Activated CD4-positive, CD25-positive, alpha-beta regulatory T cell (primary cell): Measurements from ENCODE around the gene SULT1C2.
"Not testable (repeated sequence)": the region's sequence is repeated elsewhere in the genome, so short reads cannot be mapped to it uniquely, and the experiment has no call there.

Experiments used
- DNase-seq, 4 experiments: peaks; one replicate each; lab custom pipeline; 2025; lab: John Stamatoyannopoulos, UW

The SULT1C2 gene

DNA sequence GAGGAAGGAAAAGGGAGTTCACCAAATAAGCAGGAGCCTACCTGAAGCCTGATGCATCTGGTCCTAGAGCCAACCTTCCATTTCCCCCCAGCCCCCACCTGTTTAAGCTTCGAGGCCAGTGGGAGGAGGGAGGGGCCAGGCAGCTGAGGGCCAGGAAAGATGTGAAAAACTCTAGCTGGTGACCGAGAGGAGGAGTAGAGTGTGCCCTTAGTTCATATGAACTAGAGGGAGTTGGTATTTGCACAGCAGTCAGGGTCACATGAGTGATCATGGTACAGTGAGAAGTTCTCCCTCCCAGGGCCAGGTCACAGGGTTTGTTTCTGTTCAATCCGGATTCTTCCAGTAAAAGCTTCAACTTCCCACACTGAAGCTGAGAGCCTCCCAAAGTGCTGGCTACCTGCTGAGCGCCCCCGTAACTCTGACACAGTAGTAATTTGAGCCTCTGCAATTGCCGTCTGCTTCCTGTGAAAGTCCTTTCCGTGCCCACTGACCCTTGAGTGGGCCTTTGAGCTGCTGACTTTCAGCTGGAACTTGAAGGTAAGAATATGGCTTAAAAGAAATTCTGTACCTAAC lies at the start of gene SULT1C2:
Gene SULT1C2, plus strand, starts transcription at position 362 of the 573 bp plus-strand sequence. CDS start 4,773 bp downstream, outside the sequence.
- DNase-seq = no peak

DNA sequence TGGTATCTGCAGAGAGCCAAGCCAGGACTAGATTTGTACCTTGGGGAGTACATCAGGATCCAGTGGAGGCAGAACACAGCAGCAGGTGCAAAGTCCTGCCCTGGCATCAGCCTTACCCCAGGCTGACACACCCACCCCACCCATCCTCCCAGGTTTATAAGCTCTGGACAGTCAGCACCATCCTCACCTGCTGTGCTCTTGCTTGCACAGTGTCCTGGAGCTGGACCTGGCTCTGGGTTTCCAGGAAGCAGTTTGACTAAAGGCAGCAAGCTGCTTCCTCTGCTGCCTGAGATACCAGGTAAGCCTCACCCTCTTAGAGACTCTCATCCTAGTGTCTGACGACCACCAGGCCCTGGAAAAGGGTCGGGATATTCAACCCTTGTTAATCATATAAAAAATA lies 48.9 kb upstream of the SULT1C2 start, which contains the start of gene SULT1C3:
Gene SULT1C3, plus strand, starts transcription at position 183 of the 400 bp plus-strand sequence. CDS start 7,227 bp downstream, outside the sequence.
- no peak for DNase-seq

DNA sequence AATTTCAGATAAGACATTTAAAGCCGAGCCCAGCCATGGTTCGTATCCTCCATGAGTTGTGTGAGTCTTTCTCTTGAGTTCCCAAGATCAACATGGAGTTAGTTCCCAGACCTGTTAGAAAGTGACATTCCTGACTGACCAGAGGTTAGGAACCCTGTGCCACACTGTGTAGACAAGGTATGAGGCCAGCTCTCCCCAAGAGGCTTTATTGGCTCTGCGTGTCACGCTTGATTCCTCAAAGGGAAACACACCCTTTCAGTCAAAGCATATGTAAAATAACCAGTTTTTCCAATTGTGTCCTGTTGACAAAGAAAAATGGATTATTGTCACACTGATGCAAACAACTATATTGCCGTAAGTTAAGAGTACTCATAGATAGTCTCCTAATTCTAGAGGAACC lies 47.7 kb upstream of the SULT1C2 start:
- no peak for DNase-seq

DNA sequence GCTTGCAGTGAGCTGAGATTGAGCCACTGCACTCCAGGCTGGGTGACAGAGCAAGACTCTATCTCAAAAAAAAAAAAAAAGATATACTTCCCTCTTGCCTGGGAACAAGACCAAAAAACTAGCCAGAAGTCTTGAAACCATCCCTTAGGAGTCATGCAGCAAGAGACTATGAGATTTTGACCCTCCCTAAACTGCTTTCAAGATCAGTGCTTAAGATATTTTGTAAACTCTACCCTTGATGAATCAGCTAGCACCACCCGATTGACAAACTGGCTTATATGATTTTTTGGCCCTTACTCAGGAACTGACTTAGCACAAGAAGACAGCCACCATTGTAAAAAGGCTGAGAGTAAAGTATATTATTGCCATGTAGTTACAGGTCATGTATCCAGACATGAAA lies 45.1 kb upstream of the SULT1C2 start:
- no peak for DNase-seq

DNA sequence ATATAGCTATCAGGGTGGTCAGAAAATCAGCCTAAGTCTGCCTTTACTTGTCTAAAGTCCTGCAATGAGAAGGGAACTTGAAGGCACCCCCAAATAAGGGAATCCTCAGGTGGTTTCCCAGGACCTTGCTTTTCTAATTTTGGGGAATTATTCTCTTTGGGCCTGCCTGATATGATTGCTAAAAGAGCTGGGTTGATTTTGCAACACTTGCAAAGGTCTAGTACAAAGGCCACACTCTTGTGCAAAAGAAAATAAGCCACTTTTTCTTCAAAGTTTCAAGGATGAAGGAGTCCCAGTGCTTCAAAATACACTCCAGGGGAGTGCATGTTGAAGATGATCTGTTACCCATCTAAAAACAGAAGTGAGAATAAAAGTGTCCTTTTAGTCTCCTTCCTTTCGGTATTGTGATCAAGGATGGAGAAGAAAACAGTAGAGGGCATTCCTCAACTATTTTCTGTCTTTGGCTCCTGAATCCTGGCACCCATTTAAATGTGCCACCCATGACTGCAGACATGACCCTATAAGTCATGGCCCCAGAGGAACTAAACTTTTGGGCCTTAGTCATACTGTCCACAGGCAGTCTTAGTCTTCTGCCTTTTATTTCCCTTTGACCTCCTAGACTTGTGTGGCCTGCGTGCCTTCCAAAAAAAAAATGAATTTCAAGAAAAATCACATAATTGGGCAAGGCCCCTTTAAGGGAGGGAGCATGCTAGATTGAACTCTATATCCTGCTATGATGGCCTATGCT lies 43.9 kb upstream of the SULT1C2 start:
- no peak for DNase-seq

DNA sequence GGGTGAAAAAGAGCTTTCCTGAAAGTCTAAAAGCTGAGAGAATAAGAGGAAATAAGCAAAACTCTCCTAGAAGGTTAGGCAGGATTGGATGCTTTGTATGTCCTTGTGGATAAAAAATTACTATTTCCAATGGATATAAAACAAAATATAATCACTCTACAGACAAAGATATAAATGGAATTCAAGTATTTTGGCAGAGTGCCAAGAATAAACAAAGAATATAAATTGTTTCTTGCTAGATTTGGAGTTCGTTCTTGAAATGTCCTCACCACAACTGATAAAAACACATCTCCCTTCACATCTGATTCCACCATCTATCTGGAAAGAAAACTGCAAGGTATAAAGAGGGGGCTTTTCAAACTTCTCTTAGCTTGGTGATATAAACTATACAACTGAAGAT lies 35.6 kb upstream of the SULT1C2 start:
- DNase-seq = no peak

DNA sequence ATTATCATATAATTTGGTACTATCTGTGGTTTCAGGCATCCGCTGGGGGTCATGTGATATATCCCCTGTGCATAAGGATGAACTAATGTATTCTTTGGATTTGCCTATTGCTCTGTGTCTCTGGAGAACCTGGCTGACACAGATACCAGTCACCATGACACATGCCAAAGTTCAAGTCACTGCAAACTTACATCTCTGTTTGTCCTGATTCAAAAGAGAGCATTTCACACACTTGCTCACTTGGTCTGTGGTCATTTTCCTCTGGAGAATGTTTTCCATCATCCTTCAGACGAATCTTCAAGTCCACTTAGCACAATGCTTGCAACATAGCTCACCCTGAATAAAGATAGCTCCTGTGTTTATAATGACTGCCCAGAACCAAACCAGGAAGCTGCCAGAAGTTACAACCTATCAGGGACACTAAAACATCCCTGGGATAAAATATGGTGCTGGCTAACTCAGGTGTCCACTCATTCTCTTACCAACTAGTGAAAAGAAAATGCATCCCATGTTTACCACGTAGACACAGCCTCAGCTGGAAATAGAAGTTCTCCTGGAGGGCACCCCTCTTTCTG lies 30.9 kb upstream of the SULT1C2 start:
- no peak for DNase-seq

DNA sequence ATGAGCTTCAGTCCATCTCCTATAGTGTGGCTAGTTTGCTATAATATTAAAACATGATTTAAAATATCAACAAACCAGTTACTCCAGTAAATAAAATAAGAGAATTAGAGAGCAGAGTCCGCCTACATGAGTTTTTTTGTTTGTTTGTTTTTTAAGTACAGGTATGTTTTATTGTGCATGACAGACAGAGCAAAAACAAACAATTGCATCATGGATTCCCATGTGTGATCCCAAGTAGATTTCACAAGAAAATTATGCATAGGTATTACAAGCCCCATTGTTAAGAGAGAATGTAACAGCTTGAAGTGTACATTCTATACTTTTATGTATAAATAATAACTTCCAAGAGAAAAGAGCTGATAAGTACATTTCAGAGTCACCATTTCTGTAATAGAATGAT lies 27.9 kb upstream of the SULT1C2 start:
- no peak for DNase-seq

DNA sequence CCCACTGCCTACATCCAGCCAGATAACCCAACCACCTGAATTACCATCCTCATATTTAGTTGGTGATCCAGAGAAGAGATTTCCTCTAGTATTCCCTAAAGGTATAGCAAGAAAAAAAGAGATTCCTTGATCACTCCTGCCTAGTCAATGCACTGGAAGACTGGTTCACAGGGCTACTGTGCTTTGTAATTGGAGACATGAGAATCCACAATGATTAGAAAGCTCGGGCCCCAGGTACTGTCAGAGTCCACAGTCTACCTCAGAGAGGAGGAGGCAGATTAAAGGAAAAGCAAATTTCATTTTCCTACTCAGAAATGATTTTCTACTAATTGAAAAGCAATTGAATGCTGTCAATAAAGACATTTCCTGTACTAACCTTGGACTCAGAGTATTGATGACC lies 26.7 kb upstream of the SULT1C2 start:
- no peak for DNase-seq

DNA sequence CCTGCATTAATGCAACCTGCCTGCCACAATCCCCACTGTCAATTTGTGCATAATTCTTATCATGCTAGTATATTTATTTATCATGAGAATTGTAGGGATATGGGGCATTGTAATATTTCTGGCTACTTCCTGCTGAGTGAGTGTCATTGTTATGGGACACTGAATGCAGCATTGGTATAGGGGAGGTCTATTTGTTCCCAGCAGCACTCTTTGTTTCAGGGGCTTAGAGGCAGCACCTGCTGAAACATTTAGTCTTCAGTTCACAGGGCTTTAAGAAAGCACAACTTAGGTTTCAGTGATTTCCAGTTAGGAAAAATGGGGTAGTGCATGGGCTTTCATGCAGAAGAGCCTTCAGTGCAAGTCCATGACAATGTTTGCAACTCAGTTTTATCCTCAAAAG lies 25.3 kb upstream of the SULT1C2 start:
- no peak for DNase-seq

DNA sequence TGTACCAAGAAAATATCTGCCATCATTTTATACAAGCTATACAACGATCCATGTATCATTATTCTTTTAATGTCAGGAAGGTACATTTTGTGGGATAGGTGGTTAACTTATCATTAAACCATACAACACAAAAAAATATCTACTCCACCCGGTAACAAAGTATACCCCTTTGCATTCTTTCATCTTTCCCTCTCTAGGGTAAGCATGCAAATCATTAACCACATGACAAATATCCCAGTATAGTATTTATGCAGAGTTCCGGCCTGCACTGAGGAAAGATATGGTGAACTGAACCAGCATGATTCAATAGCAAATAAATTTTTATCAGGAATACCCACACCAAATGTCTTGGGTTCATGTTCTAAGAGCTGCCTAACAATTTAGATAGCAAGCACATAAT lies 22.5 kb upstream of the SULT1C2 start:
- DNase-seq = no peak

DNA sequence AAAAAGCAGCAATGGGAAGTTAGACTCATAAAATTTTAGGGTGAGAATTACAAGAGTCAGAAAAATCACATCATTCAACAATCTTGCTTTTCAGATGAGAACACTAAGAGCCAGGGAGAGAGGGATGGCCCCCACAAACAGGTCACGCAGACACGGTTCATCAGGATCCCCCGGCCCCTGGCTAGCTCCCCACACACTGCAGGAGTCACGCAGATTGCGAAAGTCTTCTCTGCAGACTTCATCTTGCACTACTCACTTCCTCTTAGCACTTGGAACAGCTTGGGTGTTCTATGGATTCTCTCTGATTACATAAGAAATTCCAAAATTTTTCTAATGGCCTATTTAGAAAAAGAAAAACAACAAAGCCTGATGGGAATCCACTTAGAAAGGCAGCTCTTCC lies 21.6 kb upstream of the SULT1C2 start:
- no peak for DNase-seq

DNA sequence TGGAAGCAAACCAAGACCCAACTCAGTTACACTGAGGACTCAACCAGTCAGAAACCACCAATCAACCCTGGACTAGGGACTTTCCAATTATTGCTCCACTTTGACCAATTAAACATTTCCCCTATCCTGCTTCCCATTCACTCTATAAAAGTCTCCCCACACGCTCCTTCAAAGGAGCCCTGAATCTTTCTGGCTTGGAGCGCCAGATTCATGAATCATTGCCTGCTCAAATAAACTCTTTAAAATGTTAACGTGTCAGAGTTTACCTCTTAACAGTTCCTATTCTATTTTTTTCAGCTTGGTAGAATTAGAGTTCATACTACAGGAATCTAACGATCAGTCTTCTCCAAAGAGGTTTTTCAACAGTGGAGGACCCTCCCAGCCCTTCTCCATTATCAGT lies 20.7 kb upstream of the SULT1C2 start:
- DNase-seq = no peak

DNA sequence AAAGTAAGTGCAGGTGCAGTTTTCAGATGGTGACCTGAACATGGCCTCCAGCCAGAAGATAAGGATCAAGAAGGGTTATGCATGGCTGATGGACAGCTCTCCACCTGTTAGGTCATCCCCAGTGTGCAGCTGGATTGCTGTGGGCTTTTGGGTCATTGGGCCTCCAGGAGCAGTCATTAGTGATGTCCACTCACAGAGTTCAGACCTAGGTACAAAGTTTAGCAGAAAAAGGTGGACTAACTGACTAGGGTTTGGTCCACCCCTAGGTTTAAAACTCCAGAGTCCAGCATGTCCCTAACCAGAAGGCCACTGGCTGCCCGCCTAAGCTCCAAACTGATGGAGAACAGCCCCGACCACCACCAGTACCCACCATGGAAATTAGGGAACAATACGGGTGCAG lies 18.3 kb upstream of the SULT1C2 start:
- no peak for DNase-seq

DNA sequence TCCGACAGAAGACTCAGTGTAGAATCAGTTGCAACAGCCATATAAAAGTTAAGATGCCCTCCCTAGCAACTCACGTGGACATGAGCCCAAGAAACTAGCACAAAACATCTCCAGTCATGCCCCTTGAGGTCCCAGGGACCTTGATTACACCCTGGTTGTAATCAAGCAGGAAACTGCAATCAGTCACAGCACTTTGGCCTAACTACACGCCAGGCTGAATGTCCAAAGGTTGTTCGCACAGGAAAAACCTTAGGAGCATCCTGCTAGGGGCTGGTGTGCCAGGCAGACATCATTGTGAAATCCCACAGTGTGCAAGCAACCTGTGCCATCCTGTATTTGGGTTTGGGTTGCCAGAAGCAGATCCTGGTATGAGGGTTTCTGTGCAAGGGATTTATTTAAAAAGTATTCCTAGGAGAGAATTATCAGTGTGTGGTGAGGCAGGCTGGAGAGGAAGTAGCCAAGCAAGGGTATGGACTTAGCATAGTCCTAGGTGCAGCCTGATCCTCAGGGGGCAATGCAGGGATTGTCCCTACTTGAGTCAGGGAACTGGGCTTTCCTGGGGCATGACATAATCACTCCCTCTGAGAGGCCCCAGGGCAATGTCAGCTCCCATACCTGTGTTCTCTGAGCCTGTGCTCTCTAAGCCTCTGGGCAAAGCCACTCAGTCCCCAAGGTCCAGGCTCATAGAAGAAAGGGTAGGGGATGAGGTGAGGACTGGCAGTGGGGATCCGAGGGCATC lies 17.8 kb upstream of the SULT1C2 start:
- DNase-seq = no peak

DNA sequence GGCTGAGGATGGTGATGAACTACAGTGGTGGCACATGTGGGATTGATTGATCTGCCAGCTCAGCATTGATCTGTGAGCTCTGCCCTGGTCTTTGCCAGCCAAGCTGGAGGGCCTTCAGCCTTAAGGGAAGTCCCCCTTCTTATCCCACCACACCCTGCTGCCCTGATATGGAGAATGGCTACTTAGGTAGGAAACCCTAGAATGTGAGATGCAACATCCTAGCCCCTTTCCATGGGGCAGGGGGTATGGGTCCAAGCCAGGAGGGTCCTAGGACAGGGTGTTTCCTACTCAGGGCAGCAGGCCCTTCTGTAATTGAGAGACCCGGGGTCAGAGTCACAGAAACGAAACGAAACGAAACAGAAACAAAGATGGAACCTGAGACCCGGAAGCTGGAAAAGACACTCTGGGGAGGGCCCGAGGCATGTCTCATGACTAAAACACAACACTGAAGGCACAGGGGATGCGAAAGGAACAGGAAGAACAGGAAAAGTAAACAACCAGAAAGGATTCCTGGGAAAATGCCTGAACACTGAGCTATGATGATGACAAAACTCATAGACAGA lies 16.9 kb upstream of the SULT1C2 start:
- DNase-seq = no peak

DNA sequence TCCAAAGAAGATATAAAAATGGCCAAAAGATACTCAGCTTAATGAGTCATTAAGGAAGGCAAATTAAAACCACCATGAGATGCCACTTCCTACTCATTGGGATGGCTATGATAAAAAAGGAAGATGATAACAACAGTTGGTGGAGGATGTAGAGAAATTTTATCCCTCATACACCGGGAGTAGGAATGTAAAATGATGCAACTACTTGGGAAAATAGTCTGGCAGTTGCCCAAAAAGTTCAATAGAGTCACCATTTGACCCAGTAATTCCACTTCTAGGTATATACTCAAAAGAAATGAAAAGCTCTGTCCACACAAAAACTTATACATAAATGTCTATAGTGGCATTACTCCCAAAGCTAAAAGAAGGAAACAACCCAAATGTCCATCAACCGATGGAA lies 10.1 kb upstream of the SULT1C2 start:
- DNase-seq = no peak

DNA sequence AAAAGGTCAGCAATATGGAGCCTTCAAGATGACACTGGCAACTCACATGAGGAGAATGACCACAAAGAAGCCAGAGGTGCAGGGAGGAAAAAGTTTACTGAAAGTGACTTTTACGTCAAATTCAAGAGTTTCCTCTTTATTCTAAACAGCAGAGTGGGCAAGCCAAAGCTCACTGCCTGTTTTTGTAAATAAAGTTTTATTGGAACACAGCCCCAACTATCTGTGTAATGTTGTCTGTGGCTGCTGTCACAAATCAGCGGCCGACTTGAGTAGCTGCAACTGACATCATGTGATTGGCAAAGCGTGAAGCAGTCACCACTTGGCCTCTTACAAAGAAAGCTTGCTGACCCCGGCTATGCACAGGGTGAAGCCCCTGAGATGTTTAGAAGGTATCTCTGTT lies 9.2 kb upstream of the SULT1C2 start:
- DNase-seq = no peak

DNA sequence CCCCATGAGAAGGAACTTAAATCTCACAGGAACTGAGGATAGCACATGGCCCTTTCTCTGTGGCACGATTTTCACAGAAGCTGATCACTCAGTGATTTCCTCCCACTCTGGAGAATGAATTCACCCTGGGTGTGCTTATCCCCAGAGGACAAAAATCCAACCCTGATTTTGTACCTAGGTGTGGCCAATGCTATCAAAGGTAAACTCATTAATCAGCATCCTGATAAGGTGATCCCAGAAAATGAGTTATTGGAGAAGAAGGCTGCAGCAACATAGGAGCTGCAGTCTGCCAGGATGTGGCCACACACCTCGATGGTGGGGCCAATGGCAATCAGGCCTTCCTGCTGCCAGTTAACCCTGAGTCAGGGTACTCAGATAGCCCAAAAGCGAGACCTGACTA lies 8.2 kb upstream of the SULT1C2 start:
- no peak for DNase-seq

DNA sequence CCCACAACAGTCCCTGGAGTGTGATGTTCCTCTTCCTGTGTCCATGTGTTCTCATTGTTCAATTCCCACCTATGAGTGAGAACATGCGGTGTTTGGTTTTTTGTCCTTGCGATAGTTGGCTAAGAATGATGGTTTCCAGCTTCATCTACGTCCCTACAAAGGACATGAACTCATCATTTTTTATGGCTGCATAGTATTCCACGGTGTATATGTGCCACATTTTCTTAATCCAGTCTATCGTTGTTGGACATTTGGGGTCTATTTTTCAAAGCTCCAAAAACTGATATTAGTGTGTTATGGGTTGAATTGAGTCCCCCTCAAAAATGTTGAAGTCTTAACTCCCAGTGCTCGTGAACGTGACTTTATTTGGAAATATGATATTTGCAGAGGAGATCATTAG lies 4.1 kb upstream of the SULT1C2 start:
- not testable (repeated sequence) for DNase-seq

DNA sequence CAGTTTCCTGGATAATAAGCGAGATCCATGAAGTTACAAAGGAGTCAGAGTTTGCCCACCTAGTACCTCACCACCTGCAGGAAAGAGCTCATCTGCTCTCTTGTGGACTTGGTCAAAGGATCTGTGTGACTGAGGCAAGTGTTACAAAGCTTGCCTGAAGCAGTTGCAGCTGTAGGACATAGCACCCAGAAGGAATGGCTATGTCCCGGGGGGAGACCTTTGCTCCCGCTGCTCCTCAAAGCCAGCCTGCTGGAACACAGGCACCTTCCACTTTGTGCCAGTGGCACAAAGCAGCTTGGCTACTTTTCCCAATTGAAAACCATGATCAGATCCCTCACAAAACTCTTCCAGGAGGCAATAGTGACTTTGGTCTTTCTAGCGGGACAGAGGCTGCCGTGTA lies 3.1 kb upstream of the SULT1C2 start:
- DNase-seq = no peak

DNA sequence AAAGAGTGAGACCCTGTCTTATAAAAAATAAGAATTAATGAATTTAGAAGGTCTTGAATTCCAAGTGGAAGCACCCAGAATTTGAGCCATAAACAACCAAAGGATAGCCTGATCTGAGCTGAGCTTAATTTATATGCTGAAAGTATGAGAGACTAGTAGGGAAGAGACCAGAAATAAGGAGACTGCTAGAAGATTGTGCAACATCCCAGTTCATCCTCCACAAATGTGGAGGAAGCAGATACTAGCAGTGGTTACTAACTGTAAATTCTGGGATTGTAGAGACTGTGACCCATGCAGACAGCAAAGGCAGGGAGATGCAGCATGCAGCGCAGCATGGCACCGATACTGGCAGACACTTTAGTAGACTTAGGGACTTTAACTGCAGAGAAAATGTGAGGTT lies 1.5 kb upstream of the SULT1C2 start:
- no peak for DNase-seq

DNA sequence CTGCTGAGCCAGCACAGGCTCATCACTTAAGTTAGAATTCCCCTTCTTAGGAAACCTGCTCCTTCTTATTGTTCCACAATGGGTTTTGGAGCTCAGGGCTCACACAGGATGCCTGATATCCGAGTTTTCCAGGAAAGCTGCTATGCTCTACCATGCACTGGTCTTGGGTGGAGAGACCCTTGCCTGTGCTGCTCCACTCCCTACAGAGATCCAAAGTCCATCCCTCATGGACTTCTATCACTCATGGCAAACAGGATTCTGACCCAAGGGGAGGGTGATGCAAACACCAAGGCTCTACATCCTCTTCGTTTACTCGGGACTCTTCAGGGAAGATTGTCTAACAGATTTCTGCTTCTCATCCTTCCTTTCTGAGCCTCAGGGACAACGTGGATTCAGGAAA lies 5.2 kb downstream of the SULT1C2 start:
- no peak for DNase-seq
